Measurements from ENCODE around the gene PSMA7.
A peak's percentile ranks its signal among the peaks of the same experiment; 100 is the strongest.

DNA sequence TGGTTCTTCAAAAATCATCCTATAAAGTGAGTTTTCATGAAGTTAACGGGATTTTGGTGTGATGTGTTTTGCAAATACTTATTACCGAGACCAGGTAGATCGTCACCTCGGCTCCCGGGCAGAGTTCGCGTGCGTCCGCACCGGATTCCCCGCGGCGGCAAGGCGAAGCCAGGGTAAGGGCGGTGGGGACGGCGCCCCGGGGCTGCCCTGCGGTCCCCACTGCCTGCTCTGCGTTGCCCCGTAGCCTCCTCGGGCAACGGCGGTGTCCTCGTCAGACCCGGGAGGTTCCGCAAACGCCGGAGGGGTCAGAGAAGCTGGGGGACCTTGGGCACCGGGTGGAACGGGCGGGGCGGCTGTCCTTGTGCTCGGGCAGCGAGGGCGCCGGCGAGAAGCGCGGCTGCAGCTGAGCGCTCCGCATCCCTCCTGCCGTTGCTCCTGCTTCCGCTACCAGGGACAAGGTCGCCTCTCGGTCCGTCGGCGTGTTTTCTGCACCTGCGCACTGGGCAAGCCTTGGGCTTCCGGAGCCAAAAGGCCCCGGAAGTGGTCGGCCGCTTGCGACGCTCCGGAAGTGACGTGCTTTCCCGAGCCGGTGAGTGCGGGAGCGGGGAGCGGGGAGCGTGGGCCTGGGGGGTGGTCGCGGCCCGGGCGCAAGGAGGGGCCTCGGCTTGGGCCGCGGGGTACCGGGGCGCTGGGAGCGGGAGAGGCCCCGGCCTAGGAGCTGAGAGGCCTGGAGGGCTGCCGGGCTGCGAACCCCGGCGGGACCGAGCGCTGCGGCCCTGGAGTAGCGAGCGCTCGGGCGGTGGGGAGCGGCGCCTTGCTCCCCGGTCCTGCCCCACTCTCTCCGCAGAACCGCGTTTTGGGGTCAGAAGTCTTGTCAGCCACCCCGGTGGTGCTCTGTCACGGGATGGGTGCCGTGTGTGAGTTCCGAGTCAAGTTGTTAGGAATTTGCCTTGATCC is 39.6 kb upstream of the PSMA7 start, which contains the start of gene MTG2:
- TF ChIP-seq POLR2A (IDR thresholded peaks at IDR 0.05; ENCODE audit: low read length) (peak; percentile 95), GATA1 (IDR thresholded peaks at IDR 0.05; ENCODE audit: low read depth, low read length) (no peak)

Data from erythroblast (primary cell).